ENCODE measurements around the gene MON2. TPM values are rescaled to one million over a fixed set of nuclear protein-coding genes. Genes with fewer than 3 reads are reported as not detected.

The MON2 gene
- total and polyA plus RNA-seq, 2 of the 13 experiments (the other 11 are each of a cell fraction or from before 2014, with no cell fraction given) = 10.5 to 24.8 TPM

DNA sequence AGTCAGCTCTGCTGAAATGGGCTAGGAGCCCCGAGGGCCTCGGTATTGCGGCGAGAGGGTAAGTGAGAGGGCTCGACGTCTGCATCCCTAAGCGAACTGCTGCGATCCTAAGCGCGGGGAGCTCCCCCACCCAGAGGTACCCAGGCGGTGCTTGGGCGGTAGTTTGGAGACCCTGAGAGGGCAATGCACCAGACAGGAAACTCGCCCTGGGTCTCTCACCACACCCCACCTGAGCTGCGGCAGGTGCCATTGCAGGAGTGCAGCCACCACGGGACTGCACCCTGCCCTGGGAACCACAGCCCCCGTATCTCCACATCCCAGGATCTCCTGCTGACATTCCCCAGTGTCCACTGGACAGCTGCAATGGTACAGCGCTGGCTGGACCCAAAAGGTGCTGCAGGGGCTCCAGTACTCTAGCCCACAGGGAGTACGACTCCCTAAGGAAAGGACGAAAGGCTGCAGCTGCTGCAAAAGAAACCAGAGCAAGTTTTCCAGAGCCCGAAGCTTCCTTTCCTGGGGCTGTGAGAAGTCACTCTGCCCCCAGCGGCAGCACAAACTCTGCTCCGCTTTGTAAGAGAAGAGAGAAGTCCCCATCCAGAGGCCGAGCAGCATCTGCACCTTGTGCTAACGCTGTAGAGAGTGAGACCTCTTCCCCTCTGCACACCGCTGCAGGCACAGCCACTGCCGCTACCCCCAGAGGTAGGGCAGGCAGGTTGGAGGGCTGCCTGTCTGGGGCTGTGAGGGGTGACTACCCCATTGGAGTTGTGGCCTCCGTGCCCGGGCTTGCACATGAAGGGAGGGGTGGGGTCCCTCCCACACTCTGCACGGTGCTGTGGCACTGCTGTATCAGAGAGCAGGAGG lies 31.1 kb upstream of the MON2 start (continued):
- TF ChIP-seq, protein P1, sequence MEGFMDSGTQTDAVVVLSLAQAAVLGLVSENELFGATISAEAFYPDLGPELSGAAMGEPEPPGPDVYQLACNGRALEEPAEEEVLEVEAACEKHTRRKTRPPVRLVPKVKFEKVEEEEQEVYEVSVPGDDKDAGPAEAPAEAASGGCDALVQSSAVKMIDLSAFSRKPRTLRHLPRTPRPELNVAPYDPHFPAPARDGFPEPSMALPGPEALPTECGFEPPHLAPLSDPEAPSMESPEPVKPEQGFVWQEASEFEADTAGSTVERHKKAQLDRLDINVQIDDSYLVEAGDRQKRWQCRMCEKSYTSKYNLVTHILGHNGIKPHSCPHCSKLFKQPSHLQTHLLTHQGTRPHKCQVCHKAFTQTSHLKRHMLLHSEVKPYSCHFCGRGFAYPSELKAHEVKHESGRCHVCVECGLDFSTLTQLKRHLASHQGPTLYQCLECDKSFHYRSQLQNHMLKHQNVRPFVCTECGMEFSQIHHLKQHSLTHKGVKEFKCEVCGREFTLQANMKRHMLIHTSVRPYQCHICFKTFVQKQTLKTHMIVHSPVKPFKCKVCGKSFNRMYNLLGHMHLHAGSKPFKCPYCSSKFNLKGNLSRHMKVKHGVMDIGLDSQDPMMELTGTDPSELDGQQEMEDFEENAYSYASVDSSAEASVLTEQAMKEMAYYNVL (CRISPR knock-in tag; IDR thresholded peaks at IDR 0.05; ENCODE audit: borderline replicate concordance) = 0 out of 2 replicates have a peak, but pooled peaks have one; percentile 19
- TF ChIP-seq ZNF816 (CRISPR knock-in tag; IDR thresholded peaks at IDR 0.05; ENCODE audit: borderline replicate concordance) = no peak
- no peak for TF ChIP-seq AHR (CRISPR knock-in tag; IDR thresholded peaks at IDR 0.05)
- TF ChIP-seq PAWR (CRISPR knock-in tag; IDR thresholded peaks at IDR 0.05; ENCODE audit: borderline replicate concordance) = 0 out of 2 replicates have a peak, but pooled peaks have one; percentile 47
- no peak; the same call in 1 of the 2 replicates for TF ChIP-seq ZNF451 (CRISPR knock-in tag; IDR thresholded peaks at IDR 0.05)
- TF ChIP-seq TMF1 (CRISPR knock-in tag; IDR thresholded peaks at IDR 0.05; ENCODE audit: low read depth) = no peak
- no peak for TF ChIP-seq PRPF4 (IDR thresholded peaks at IDR 0.05; ENCODE audit: low read depth, low read length, poor library complexity, severe bottlenecking)
- no peak for TF ChIP-seq MATR3 (CRISPR knock-in tag; IDR thresholded peaks at IDR 0.05)
- TF ChIP-seq ZBTB1 (CRISPR knock-in tag; IDR thresholded peaks at IDR 0.05; ENCODE audit: borderline replicate concordance) = no peak
- TF ChIP-seq KDM2A (CRISPR knock-in tag; IDR thresholded peaks at IDR 0.05; ENCODE audit: borderline replicate concordance, low read depth) = 0 out of 2 replicates have a peak, but pooled peaks have one; percentile 10
- TF ChIP-seq CAMTA2 (CRISPR knock-in tag; IDR thresholded peaks at IDR 0.05; ENCODE audit: borderline replicate concordance) = no peak; the same call in 1 of the 2 replicates
- no peak for TF ChIP-seq XBP1 (CRISPR knock-in tag; IDR thresholded peaks at IDR 0.05)
- no peak for TF ChIP-seq EED (CRISPR knock-in tag; IDR thresholded peaks at IDR 0.05)
- no peak for TF ChIP-seq PRMT3 (CRISPR knock-in tag; IDR thresholded peaks at IDR 0.05; ENCODE audit: borderline replicate concordance, low read depth)
- no peak for TF ChIP-seq THYN1 (CRISPR knock-in tag; IDR thresholded peaks at IDR 0.05; ENCODE audit: borderline replicate concordance, low read depth)
- TF ChIP-seq ZNF160 (CRISPR knock-in tag; IDR thresholded peaks at IDR 0.05) = 0 out of 2 replicates have a peak, but pooled peaks have one; percentile 38
- TF ChIP-seq ZNF224 (CRISPR knock-in tag; IDR thresholded peaks at IDR 0.05) = no peak
- TF ChIP-seq HDAC1 (CRISPR knock-in tag; IDR thresholded peaks at IDR 0.05) = no peak
- no peak for TF ChIP-seq AGO2 (optimal IDR thresholded peaks at IDR 0.05; ENCODE audit: low read depth, low read length)
- TF ChIP-seq ZMYM2 (CRISPR knock-in tag; IDR thresholded peaks at IDR 0.05) = 0 out of 2 replicates have a peak, but pooled peaks have one; percentile 31
- TF ChIP-seq, protein P2, sequence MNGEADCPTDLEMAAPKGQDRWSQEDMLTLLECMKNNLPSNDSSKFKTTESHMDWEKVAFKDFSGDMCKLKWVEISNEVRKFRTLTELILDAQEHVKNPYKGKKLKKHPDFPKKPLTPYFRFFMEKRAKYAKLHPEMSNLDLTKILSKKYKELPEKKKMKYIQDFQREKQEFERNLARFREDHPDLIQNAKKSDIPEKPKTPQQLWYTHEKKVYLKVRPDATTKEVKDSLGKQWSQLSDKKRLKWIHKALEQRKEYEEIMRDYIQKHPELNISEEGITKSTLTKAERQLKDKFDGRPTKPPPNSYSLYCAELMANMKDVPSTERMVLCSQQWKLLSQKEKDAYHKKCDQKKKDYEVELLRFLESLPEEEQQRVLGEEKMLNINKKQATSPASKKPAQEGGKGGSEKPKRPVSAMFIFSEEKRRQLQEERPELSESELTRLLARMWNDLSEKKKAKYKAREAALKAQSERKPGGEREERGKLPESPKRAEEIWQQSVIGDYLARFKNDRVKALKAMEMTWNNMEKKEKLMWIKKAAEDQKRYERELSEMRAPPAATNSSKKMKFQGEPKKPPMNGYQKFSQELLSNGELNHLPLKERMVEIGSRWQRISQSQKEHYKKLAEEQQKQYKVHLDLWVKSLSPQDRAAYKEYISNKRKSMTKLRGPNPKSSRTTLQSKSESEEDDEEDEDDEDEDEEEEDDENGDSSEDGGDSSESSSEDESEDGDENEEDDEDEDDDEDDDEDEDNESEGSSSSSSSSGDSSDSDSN (CRISPR knock-in tag; IDR thresholded peaks at IDR 0.05) = peak; percentile 67; the same call in 1 of the 2 replicates
- TF ChIP-seq, protein P3, sequence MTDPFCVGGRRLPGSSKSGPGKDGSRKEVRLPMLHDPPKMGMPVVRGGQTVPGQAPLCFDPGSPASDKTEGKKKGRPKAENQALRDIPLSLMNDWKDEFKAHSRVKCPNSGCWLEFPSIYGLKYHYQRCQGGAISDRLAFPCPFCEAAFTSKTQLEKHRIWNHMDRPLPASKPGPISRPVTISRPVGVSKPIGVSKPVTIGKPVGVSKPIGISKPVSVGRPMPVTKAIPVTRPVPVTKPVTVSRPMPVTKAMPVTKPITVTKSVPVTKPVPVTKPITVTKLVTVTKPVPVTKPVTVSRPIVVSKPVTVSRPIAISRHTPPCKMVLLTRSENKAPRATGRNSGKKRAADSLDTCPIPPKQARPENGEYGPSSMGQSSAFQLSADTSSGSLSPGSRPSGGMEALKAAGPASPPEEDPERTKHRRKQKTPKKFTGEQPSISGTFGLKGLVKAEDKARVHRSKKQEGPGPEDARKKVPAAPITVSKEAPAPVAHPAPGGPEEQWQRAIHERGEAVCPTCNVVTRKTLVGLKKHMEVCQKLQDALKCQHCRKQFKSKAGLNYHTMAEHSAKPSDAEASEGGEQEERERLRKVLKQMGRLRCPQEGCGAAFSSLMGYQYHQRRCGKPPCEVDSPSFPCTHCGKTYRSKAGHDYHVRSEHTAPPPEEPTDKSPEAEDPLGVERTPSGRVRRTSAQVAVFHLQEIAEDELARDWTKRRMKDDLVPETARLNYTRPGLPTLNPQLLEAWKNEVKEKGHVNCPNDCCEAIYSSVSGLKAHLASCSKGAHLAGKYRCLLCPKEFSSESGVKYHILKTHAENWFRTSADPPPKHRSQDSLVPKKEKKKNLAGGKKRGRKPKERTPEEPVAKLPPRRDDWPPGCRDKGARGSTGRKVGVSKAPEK (CRISPR knock-in tag; IDR thresholded peaks at IDR 0.05; ENCODE audit: borderline replicate concordance) = no peak
